T47D (cell line): ENCODE results near the gene PHRF1.
"Not testable (repeated sequence)": the region's sequence is repeated elsewhere in the genome, so short reads cannot be mapped to it uniquely, and the experiment has no call there.

Experiments
- DNase-seq, 2 experiments: peaks; one replicate each; pipeline versions ENCODE4 v3.0.0 to v3.0.0-alpha.2; 2011 to 2012; ENCODE audit warnings: low read depth in 1 of 2, low spot score in 1 of 2
- JUND ChIP-seq: IDR thresholded peaks from 2 replicates; pipeline ENCODE4 v1.6.1; 2012; ENCODE audit warnings: low read depth
- in situ Hi-C: cut with HindIII; loops from 2 replicates; pipeline ENCODE4 v1.10.0; 2016; ENCODE audit warnings: low sequenced_read_pairs, low pct_unique_long_range_greater_than_20kb

The PHRF1 gene

GRCh38 chr11:637593-638521, 61.6 kb downstream of the PHRF1 start:
- in situ Hi-C loops: no loop called here
- no peak for TF ChIP-seq JUND
- no peak for DNase-seq

GRCh38 chr11:638631-639331, 62.5 kb downstream of the PHRF1 start:
- DNase-seq: no peak
- TF ChIP-seq JUND: no peak
- in situ Hi-C loops: no loop called here

GRCh38 chr11:639332-639955, 63.2 kb downstream of the PHRF1 start:
- no peak for DNase-seq
- no peak for TF ChIP-seq JUND
- in situ Hi-C loops: no loop called here

GRCh38 chr11:640021-640706, 63.9 kb downstream of the PHRF1 start:
- no peak for TF ChIP-seq JUND
- in situ Hi-C loops: no loop called here
- DNase-seq: no peak

- DNase-seq: no peak
- in situ Hi-C loops: no loop called here
- TF ChIP-seq JUND: no peak
These were observed 65.6 kb downstream of the PHRF1 start for GRCh38 chr11:641806-642370.

GRCh38 chr11:643366-643765, 67.1 kb downstream of the PHRF1 start:
- no peak for TF ChIP-seq JUND
- in situ Hi-C loops: no loop called here
- no peak for DNase-seq

GRCh38 chr11:643849-644738, 67.8 kb downstream of the PHRF1 start:
- in situ Hi-C loops: no loop called here
- no peak for DNase-seq
- TF ChIP-seq JUND: no peak

- no peak for TF ChIP-seq JUND
- DNase-seq: no peak
- in situ Hi-C loops: no loop called here
These were observed 69.3 kb downstream of the PHRF1 start for GRCh38 chr11:645536-645935.

- no peak for TF ChIP-seq JUND
- in situ Hi-C loops: no loop called here
- DNase-seq: no peak
These were observed 69.9 kb downstream of the PHRF1 start for GRCh38 chr11:646214-646613.

GRCh38 chr11:647672-648158, 71.4 kb downstream of the PHRF1 start:
- DNase-seq, in situ Hi-C loops: not testable (repeated sequence)

- no peak for TF ChIP-seq JUND
- in situ Hi-C loops: no loop called here
- DNase-seq: no peak
These were observed 74.2 kb downstream of the PHRF1 start for GRCh38 chr11:650482-650881.

- in situ Hi-C loops, DNase-seq: not testable (repeated sequence)
These were observed 76.9 kb downstream of the PHRF1 start for GRCh38 chr11:653136-653535.
